SK-N-SH treated with all-trans-retinoic acid at 6 μM for 48 hours (cell line): Measurements from ENCODE around the gene CA5A.
"Not testable (repeated sequence)": the region's sequence is repeated elsewhere in the genome, so short reads cannot be mapped to it uniquely, and the experiment has no call there.

Experiments
- ATAC-seq: fragments of 200-7000 bp; cut with Tn5 transposase; 3 replicates; pipeline ENCODE4 v1.9.1; 2020; ENCODE audit warnings: mild to moderate bottlenecking, moderate library complexity
- ARNTL ChIP-seq: fragments of 450-650 bp; formaldehyde crosslinking; IDR thresholded peaks from 2 replicates; pipeline ENCODE4 v1.5.0; 2020; ENCODE audit warnings: low read depth, mild to moderate bottlenecking, moderate library complexity, borderline replicate concordance
- BACH2 ChIP-seq: fragments of 250-450 bp; sonication (Bioruptor Pico); IDR thresholded peaks from 2 replicates; pipeline ENCODE4 v1.9.0; 2021; ENCODE audit warnings: mild to moderate bottlenecking, borderline replicate concordance
- CREB5 ChIP-seq: fragments of 250-450 bp; sonication (Bioruptor Pico); IDR thresholded peaks from 2 replicates; pipeline ENCODE4 v1.5.1; 2020; ENCODE audit warnings: low read depth, mild to moderate bottlenecking, moderate library complexity
- ESRRG ChIP-seq: fragments of 250-450 bp; sonication (Bioruptor Pico); IDR thresholded peaks from 2 replicates; pipeline ENCODE4 v1.6.1; 2021; ENCODE audit warnings: mild to moderate bottlenecking
- ISL1 ChIP-seq: fragments of 250-450 bp; sonication (Bioruptor Pico); IDR thresholded peaks from 2 replicates; pipeline ENCODE4 v2.1.2; 2022; ENCODE audit warnings: mild to moderate bottlenecking, moderate library complexity
- OSR1 ChIP-seq: fragments of 250-450 bp; sonication (Bioruptor Pico); IDR thresholded peaks from 2 replicates; pipeline ENCODE4 v1.8.0; 2022; ENCODE audit warnings: moderate library complexity, mild to moderate bottlenecking, inconsistent platforms
- PATZ1 ChIP-seq: fragments of 250-450 bp; sonication (Bioruptor Pico); IDR thresholded peaks from 2 replicates; pipeline ENCODE4 v1.8.0; 2020; ENCODE audit warnings: mild to moderate bottlenecking, moderate library complexity, borderline replicate concordance
- PPARA ChIP-seq: fragments of 250-450 bp; sonication (Bioruptor Pico); IDR thresholded peaks from 2 replicates; pipeline ENCODE4 v1.5.0; 2020; ENCODE audit warnings: mild to moderate bottlenecking, borderline replicate concordance
- RARB ChIP-seq: fragments of 250-450 bp; sonication (Bioruptor Pico); IDR thresholded peaks from 2 replicates; pipeline ENCODE4 v1.8.0; 2021; ENCODE audit warnings: mild to moderate bottlenecking, moderate library complexity
- SNAI2 ChIP-seq: fragments of 250-450 bp; sonication (Bioruptor Pico); IDR thresholded peaks from 2 replicates; pipeline ENCODE4 v1.5.0; 2020; ENCODE audit warnings: mild to moderate bottlenecking, moderate library complexity
- TCF4 ChIP-seq: fragments of 250-450 bp; sonication (Bioruptor Pico); IDR thresholded peaks from 2 replicates; pipeline ENCODE4 v1.8.0; 2021; ENCODE audit warnings: mild to moderate bottlenecking, moderate library complexity, borderline replicate concordance
- TSHZ2 ChIP-seq: fragments of 250-450 bp; sonication (Bioruptor Pico); IDR thresholded peaks from 2 replicates; pipeline ENCODE4 v1.5.0; 2020; ENCODE audit warnings: mild to moderate bottlenecking, moderate library complexity
- ZC3H10 ChIP-seq: fragments of 250-450 bp; sonication (Bioruptor Pico); IDR thresholded peaks from 2 replicates; pipeline ENCODE4 v1.5.1; 2021; ENCODE audit warnings: mild to moderate bottlenecking, moderate library complexity
- ZFP3 ChIP-seq: fragments of 250-450 bp; sonication (Bioruptor Pico); IDR thresholded peaks from 2 replicates; pipeline ENCODE4 v1.5.0; 2020; ENCODE audit warnings: mild to moderate bottlenecking, moderate library complexity
- ZFP30 ChIP-seq: fragments of 450-650 bp; formaldehyde crosslinking; IDR thresholded peaks from 2 replicates; pipeline ENCODE4 v1.5.0; 2022; ENCODE audit warnings: mild to moderate bottlenecking, moderate library complexity
- ZNF70 ChIP-seq: fragments of 450-650 bp; formaldehyde crosslinking; IDR thresholded peaks from 2 replicates; pipeline ENCODE4 v1.5.0; 2020; ENCODE audit warnings: mild to moderate bottlenecking, moderate library complexity
- ZNF8 ChIP-seq: fragments of 450-650 bp; formaldehyde crosslinking; IDR thresholded peaks from 2 replicates; pipeline ENCODE4 v1.5.0; 2020; ENCODE audit warnings: mild to moderate bottlenecking, moderate library complexity
- TF ChIP-seq, protein P1 (sequence below): fragments of 250-450 bp; sonication (Bioruptor Pico); IDR thresholded peaks from 2 replicates; pipeline ENCODE4 v1.8.0; 2021; ENCODE audit warnings: low read depth, mild to moderate bottlenecking, moderate library complexity, borderline replicate concordance
- TF ChIP-seq, protein P2 (sequence below): fragments of 250-450 bp; sonication (Bioruptor Pico); IDR thresholded peaks from 2 replicates; pipeline ENCODE4 v1.5.1; 2021; ENCODE audit warnings: mild to moderate bottlenecking, moderate library complexity

CA5A gene

DNA sequence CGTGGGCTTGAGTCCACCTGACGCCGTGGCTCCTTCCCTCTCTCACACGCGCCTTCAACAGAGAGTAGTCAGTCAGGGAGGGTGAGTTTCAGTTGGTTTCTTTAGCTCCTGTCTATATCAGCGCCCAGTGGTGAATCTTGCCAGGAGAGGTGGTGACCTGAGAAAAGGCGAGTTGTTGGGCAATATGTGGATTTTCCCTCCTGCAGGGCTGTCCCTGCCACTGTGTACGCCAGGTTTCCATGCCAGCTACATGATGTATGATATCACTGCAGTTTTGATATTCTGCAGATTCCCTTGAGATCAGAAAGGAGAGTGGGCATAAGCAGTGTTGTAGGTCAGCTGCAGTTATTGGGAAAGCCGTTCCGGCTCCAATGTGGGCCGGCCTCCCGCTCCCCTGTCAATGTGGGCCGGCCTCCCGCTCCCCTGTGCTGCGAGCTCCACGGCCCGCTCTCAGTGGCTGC lies 46.3 kb upstream of the CA5A start:
- TF ChIP-seq ZC3H10 (CRISPR knock-in tag) (no peak), RARB (no peak), ESRRG (CRISPR knock-in tag) (no peak)
- TF ChIP-seq, protein P1, sequence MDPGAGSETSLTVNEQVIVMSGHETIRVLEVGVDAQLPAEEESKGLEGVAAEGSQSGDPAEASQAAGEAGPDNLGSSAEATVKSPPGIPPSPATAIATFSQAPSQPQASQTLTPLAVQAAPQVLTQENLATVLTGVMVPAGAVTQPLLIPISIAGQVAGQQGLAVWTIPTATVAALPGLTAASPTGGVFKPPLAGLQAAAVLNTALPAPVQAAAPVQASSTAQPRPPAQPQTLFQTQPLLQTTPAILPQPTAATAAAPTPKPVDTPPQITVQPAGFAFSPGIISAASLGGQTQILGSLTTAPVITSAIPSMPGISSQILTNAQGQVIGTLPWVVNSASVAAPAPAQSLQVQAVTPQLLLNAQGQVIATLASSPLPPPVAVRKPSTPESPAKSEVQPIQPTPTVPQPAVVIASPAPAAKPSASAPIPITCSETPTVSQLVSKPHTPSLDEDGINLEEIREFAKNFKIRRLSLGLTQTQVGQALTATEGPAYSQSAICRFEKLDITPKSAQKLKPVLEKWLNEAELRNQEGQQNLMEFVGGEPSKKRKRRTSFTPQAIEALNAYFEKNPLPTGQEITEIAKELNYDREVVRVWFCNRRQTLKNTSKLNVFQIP (CRISPR knock-in tag) = no peak
- no peak for ATAC-seq

- not testable (repeated sequence) for ATAC-seq
Measured at GRCh38 chr16:87981376-87981775, 45.0 kb upstream of the CA5A start.

DNA sequence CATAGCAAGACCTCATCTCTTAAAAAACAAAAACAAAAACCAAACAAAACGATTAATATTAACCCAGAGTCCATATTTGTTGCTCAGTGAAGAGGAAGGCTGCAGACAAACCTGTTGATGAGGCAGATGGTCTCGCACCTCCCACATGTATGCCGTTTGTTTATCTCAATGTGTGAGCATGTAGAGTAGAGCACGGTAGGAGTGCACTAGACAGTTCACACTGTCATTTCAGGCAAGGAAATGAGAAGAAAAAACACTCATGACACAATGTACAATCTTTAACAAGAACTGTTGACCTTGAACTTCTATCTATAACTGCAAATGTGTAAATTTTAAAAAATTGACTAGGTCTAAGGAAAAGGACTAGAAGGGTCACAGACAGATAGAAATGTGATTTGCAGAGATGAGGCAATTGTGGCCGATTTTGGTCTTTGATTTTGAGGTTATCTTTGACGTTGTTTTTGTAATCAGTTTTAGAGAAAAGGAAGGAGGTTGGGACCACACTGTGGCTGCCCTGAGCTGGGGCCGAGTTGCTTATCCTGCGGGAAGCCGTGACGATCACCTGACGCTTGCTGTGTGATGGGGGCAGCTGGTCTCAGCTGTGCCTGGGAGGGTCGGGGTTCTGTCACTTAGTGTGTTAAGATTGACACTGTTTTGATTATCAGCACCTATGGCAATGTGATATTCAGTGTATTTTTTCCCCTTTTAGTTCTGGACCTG lies 43.7 kb upstream of the CA5A start:
- ATAC-seq = not testable (repeated sequence)

- no peak for ATAC-seq
- no peak for TF ChIP-seq ISL1 (CRISPR knock-in tag)
- no peak for TF ChIP-seq ZC3H10 (CRISPR knock-in tag)
- TF ChIP-seq, protein P2, sequence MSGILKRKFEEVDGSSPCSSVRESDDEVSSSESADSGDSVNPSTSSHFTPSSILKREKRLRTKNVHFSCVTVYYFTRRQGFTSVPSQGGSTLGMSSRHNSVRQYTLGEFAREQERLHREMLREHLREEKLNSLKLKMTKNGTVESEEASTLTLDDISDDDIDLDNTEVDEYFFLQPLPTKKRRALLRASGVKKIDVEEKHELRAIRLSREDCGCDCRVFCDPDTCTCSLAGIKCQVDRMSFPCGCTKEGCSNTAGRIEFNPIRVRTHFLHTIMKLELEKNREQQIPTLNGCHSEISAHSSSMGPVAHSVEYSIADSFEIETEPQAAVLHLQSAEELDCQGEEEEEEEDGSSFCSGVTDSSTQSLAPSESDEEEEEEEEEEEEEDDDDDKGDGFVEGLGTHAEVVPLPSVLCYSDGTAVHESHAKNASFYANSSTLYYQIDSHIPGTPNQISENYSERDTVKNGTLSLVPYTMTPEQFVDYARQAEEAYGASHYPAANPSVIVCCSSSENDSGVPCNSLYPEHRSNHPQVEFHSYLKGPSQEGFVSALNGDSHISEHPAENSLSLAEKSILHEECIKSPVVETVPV (CRISPR knock-in tag) = no peak
- TF ChIP-seq ESRRG (CRISPR knock-in tag) = no peak
- no peak for TF ChIP-seq ZFP30
- TF ChIP-seq OSR1 = no peak
- TF ChIP-seq TSHZ2 (CRISPR knock-in tag) = no peak
- no peak for TF ChIP-seq ZNF8
- no peak for TF ChIP-seq SNAI2 (CRISPR knock-in tag)
- TF ChIP-seq BACH2 (CRISPR knock-in tag) = no peak
- TF ChIP-seq, protein P1 (CRISPR knock-in tag) = no peak
- TF ChIP-seq TCF4 (CRISPR knock-in tag) = no peak
- no peak for TF ChIP-seq ZFP3 (CRISPR knock-in tag)
Measured at GRCh38 chr16:87979352-87979751, 43.0 kb upstream of the CA5A start.

DNA sequence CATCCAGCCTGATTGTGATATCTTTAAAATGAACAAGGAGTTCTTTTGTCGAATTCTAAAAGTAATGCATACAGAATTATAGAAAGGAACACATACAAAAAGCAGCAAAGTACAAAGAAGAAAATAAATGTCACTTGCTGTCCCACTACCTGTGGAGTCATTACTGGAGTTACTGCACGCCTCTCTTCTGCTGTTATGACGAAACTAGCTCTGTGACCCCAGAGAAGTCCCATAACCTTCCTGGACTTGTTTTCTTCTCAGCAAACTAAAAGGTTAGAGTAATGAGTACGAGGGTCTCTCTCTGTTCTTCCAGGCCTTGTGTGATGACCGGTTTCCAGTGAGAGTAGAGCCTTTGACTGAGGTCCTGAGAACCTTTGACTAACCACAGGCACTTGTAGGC lies 41.8 kb upstream of the CA5A start:
- ATAC-seq = no peak
- TF ChIP-seq PATZ1 (CRISPR knock-in tag) (no peak), BACH2 (CRISPR knock-in tag) (no peak), ESRRG (CRISPR knock-in tag) (no peak), RARB (no peak), ZNF70 (CRISPR knock-in tag) (no peak), ZFP3 (CRISPR knock-in tag) (no peak), PPARA (CRISPR knock-in tag) (no peak), CREB5 (no peak), OSR1 (no peak), ZC3H10 (CRISPR knock-in tag) (no peak), ZFP30 (no peak), ARNTL (CRISPR knock-in tag) (no peak), ZNF8 (no peak)
- TF ChIP-seq, protein P1 (CRISPR knock-in tag) = no peak
